ENCODE measurements around the gene CCR7. TPM values are rescaled to one million over a fixed set of nuclear protein-coding genes. Genes with fewer than 3 reads are reported as not detected.

The CCR7 gene
- total RNA-seq, 2 donors from 2014 or later: 0.72 to 1.9 TPM

GRCh38 chr17:40568074-40568836 is 3.0 kb upstream of the CCR7 start:
- DNase-seq: no peak
- Histone ChIP-seq H3K9me3 (no peaks in the 10 kb centered on the region), H3K36me3 (no peaks in the 10 kb centered on the region), H3K9ac (ENCODE audit: low read depth in 2 of 2, low read length in 2 of 2) (no peak overlapping the region), H3K4me1 (no peaks in the 10 kb centered on the region), H3K4me3 (no peak overlapping the region), H3K27ac (no peak overlapping the region), H3K27me3 (no peaks in the 10 kb centered on the region)
- no peak for TF ChIP-seq CTCF (IDR thresholded peaks at IDR 0.05)
- intact Hi-C loops (cut with DNase I): no loop called here

- intact Hi-C loops (cut with DNase I): no loop called here
- no peak overlapping the region for H3K27ac ChIP-seq
- H3K9me3 ChIP-seq: no peaks in the 10 kb centered on the region
- no peak for DNase-seq
- H3K4me1 ChIP-seq: no peaks in the 10 kb centered on the region
- no peak for TF ChIP-seq CTCF (IDR thresholded peaks at IDR 0.05)
- no peak overlapping the region for H3K4me3 ChIP-seq
- no peaks in the 10 kb centered on the region for H3K27me3 ChIP-seq
- no peak overlapping the region for H3K9ac ChIP-seq (ENCODE audit: low read depth in 2 of 2, low read length in 2 of 2)
- H3K36me3 ChIP-seq: no peaks in the 10 kb centered on the region
Measured at GRCh38 chr17:40567377-40567776, 2.1 kb upstream of the CCR7 start.

- TF ChIP-seq CTCF (IDR thresholded peaks at IDR 0.05): no peak
- no peak overlapping the region for H3K27ac ChIP-seq
- H3K9ac ChIP-seq (ENCODE audit: low read depth in 2 of 2, low read length in 2 of 2): no peak overlapping the region
- no peaks in the 10 kb centered on the region for H3K27me3 ChIP-seq
- no peaks in the 10 kb centered on the region for H3K36me3 ChIP-seq
- no peak overlapping the region for H3K4me3 ChIP-seq
- intact Hi-C loops (cut with DNase I): no loop called here
- H3K9me3 ChIP-seq: no peaks in the 10 kb centered on the region
- no peaks in the 10 kb centered on the region for H3K4me1 ChIP-seq
- DNase-seq: no peak
Measured at GRCh38 chr17:40565769-40566409, 617 bp upstream of the CCR7 start.

GRCh38 chr17:40564195-40564882 is 933 bp downstream of the CCR7 start:
- no peak for DNase-seq
- peaks cover 9% of the 10 kb centered on the region for H3K4me1 ChIP-seq
- H3K27ac ChIP-seq: no peak overlapping the region
- peak overlapping the region; percentile 15 for H3K4me3 ChIP-seq
- no peaks in the 10 kb centered on the region for H3K27me3 ChIP-seq
- intact Hi-C loops (cut with DNase I): loop anchor here (5.0 kb wide), 1 partner anchor 167 kb away; no protein-coding TSS in a partner anchor
- H3K9ac ChIP-seq (ENCODE audit: low read depth in 2 of 2, low read length in 2 of 2): no peak overlapping the region
- no peaks in the 10 kb centered on the region for H3K9me3 ChIP-seq
- no peaks in the 10 kb centered on the region for H3K36me3 ChIP-seq
- TF ChIP-seq CTCF (IDR thresholded peaks at IDR 0.05): no peak

- Histone ChIP-seq H3K4me1 (peaks cover 9% of the 10 kb centered on the region), H3K27ac (no peak overlapping the region), H3K27me3 (no peaks in the 10 kb centered on the region), H3K36me3 (no peaks in the 10 kb centered on the region), H3K4me3 (peak overlapping the region; percentile 15), H3K9ac (ENCODE audit: low read depth in 2 of 2, low read length in 2 of 2) (peak overlapping the region in 1 of 2 donors; percentile 6), H3K9me3 (no peaks in the 10 kb centered on the region)
- intact Hi-C loops (cut with DNase I): loop anchor here (5.0 kb wide), 1 partner anchor 166 kb away; no protein-coding TSS in a partner anchor
- DNase-seq: no peak
- TF ChIP-seq CTCF (IDR thresholded peaks at IDR 0.05): no peak
Measured at GRCh38 chr17:40563220-40564052, 1.8 kb downstream of the CCR7 start.

Data from colonic mucosa (tissue), 4 donors.